Astrocyte of the hippocampus (primary cell): ENCODE results near the gene DIP2C.
A peak's percentile ranks its signal among the peaks of the same experiment; 100 is the strongest.

Experiments
- DNase-seq: peaks from one replicate; pipeline ENCODE4 v3.0.0; 2011; ENCODE audit warnings: low read depth, low spot score

The DIP2C gene

GRCh38 chr10:497898-498451 lies 191.5 kb downstream of the DIP2C start:
- DNase-seq: no peak

DNA sequence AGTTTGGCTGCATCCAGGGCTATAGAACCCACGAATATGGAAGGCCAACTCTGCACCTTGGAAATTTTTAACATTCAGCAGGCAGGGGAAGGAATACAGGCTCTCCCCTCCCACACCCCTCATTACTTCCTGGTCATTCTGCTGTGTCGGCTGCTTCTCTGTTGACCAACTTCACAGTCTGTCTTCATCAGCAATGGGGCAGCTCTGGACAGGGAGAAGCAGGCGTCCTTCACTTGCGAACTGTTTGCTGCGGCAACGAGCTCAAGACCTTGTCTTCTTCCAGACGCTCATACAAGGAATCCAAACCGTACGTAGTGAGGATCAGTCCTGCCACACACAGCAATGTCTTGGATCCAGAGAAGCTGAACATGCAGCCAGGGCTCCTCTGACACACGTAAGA lies 192.2 kb downstream of the DIP2C start:
- DNase-seq: no peak

DNA sequence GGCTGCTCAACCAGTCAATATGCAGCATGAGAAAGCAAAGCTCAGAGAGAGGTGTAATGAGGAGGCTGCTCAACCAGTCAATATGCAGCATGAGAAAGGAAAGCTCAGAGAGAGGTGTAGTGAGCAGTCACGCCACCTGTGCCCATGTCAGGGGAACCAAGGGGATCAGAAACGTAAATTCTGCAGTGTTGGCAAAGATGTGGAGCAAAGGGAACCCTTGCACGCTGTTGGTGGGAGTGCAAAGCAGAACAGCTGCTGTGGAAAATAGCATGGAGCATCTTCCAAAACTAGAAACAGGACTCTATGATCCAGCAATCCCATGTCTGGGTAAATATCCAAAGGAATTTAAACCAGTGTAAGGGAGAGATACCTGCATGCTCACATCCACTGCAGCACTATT lies 194.9 kb downstream of the DIP2C start:
- DNase-seq: no peak

- DNase-seq: no peak
Observed at GRCh38 chr10:494149-494542, 195.3 kb downstream of the DIP2C start.

GRCh38 chr10:493391-494148 lies 195.9 kb downstream of the DIP2C start:
- no peak for DNase-seq

DNA sequence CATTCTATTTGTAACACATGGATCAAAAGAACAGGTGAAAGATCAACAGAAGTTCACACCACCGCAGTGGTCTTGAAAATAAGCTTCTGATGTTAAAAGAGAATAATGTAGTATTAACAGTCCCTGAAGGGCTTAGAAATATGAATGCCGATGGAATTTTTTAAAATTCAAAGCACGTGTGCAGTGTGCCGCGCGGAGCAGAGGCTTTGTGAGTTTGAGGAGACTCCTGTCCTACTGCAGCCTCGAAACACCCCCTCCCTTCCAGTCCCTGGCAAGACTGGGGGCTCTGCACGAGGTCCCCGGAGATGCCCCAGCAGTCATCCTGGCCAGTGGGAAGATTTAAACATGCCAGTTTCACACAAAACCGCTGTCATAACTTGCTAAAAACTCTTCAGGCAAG lies 196.6 kb downstream of the DIP2C start:
- DNase-seq: no peak

GRCh38 chr10:491667-492424 lies 197.6 kb downstream of the DIP2C start:
- DNase-seq: no peak

DNA sequence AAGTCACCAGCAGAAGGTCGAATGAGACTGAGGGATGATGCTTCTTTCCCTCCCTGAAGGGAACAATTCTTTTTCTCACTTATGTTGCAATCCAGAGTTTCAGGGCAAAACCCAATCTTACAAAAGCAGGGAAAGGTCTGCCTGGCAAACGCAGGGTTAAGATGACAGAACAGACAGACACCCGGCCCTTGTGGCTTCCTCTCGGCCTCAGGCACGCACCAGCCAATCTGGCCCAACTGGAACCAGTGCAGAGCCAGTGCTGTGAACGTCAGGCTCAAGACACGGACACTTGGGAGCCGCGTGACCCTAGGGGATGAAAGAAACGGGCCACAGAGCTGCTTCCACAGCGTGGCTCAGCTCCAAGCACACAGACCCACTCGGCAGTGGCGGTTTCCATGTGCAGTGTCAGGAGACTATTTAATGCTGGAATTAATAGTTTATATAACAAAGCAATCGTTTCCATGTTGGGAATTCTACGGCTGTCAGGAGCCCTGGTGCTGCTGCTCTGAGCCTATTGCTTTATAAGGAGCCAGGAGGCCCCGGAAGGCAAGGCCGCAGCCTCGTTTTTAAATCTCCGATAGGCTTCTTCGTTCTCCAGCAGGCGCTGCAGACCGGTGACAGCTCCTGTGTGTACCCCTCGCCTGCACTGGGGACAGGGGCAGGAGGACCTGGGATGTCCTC lies 198.4 kb downstream of the DIP2C start:
- DNase-seq: peak; percentile 58

DNA sequence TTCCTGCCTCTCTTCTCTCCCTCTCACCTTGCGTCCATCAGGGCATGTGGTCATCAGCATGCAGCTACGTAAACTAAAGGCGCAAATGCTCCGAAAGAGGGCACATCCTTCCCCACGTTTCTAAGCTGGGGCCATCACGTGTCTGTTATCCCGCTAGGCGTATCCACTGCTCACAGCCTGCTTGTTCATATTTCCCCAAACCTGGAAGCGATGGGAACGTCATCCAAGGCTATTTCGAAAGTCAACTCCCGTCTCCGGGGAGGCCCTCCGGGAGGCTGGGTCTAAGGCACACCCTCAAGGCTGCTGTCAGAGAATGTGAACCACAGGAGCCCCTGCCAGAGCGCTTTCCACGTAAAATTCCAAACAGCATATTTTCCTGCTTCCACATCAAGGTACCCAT lies 199.2 kb downstream of the DIP2C start:
- DNase-seq: no peak

- no peak for DNase-seq
Observed at GRCh38 chr10:489330-489729, 200.1 kb downstream of the DIP2C start.

DNA sequence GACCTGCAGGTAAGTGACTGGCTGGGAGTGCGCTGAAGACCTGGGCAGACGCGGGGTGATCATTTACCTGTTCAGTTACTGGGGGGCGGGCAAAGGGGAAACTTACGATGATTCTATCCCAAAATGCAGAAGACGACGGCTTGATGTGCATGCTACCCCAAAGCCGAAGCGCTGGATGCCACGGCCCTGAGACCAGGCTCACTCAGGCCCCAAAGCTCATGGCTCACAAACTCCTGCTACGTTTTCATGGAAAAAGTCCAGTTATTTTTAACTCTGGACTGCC lies 200.6 kb downstream of the DIP2C start:
- DNase-seq: no peak

- DNase-seq: no peak
Observed at GRCh38 chr10:488081-488932, 201.2 kb downstream of the DIP2C start.

GRCh38 chr10:486666-487322 lies 202.7 kb downstream of the DIP2C start:
- no peak for DNase-seq

- DNase-seq: no peak
Observed at GRCh38 chr10:486206-486605, 203.3 kb downstream of the DIP2C start.

DNA sequence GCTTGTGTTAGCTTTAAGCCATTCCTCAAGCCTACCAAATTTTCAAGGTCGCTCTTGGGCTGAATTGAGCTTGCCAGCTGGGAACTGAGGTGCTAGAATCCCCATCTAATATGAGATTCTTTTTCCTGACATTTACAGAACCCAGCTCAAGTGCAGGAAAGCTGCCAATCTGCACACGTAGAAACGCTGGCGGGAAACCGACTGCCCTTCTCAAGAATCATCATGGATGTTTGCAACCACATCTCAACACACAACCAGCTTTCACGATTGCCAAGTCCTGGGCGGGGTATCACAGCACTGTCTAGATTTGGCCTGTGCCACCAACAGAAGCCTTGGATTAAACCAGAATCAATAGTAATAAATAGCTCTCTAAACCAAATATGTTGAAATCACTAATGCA lies 203.7 kb downstream of the DIP2C start:
- no peak for DNase-seq

- DNase-seq: peak; percentile 55
Observed at GRCh38 chr10:484925-485661, 204.4 kb downstream of the DIP2C start.

DNA sequence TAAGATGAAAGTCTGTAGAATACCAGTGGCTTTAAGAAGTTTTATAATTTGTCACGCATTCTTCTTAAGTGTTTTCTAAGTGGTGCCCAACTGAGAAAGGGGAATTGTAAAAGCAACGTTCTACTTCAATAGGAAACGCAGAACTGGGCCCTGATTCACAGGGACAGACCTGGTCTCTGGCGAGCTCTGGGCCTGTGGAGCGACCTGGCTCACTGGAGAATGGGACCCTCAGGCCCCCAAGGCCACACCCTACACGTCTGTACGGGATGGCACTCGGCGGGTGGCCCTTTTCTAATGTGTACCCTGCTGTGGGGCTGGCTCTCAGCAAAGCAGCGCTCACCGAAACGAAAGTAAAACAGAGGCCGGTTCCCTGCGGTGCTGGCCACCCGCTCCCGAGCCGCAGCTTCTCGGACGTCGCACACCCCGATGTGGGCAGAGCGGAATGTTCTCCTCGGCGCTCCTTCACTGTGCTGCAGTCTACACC lies 205.0 kb downstream of the DIP2C start:
- peak; percentile 85 for DNase-seq

GRCh38 chr10:483261-483660 lies 206.2 kb downstream of the DIP2C start:
- DNase-seq: no peak

DNA sequence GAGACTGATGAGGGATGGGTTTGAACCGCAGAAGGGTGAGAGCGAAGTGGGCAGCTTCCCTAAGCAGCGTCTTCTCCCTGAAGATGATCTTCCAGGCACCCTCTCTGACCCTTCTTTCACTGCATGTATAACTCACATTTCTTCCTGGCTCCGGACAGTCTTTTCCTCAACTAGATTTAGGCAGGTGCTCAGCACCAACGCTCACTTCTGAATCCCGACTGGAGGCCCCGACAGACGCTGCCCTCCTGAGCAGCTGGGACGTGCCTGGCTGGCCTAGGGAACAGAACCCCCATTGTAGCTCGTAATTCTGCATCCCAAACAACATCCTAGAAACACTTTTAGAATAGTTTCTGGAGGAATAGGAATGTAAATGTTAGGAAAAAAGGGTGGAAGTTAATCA lies 206.6 kb downstream of the DIP2C start:
- DNase-seq: no peak

GRCh38 chr10:482051-482501 lies 207.4 kb downstream of the DIP2C start:
- DNase-seq: no peak
